GM19099 (cell line): ENCODE results near the gene CADM1.

Source experiments
- POLR2A ChIP-seq: IDR thresholded peaks from 3 replicates; pipeline ENCODE4 v1.6.1; 2011; ENCODE audit warnings: low read depth; ENCODE audit not compliant: insufficient read length; ENCODE audit errors: extremely low read depth

The CADM1 gene

GRCh38 chr11:115525531-115526006 lies 21.4 kb upstream of the CADM1 start:
- no peak for TF ChIP-seq POLR2A

DNA sequence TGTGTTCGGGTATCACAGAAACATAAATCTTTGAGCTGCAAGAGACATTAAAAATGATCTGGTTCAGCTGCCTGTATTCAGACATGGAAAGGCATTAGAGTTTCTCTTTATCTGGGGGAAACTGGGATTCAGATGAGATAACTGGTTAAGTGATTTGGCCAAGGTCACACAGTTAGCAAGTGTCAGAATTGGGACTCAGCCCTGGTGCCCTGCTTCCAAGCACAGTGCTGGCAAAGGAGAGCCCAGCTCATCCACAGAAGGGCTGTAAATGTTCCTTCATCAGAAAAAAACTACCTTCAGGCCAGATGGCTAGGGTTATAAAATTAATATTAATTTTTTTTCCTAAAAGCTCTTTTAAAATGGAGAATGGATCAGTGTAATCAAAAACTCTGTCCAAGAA lies 20.4 kb upstream of the CADM1 start:
- no peak for TF ChIP-seq POLR2A

DNA sequence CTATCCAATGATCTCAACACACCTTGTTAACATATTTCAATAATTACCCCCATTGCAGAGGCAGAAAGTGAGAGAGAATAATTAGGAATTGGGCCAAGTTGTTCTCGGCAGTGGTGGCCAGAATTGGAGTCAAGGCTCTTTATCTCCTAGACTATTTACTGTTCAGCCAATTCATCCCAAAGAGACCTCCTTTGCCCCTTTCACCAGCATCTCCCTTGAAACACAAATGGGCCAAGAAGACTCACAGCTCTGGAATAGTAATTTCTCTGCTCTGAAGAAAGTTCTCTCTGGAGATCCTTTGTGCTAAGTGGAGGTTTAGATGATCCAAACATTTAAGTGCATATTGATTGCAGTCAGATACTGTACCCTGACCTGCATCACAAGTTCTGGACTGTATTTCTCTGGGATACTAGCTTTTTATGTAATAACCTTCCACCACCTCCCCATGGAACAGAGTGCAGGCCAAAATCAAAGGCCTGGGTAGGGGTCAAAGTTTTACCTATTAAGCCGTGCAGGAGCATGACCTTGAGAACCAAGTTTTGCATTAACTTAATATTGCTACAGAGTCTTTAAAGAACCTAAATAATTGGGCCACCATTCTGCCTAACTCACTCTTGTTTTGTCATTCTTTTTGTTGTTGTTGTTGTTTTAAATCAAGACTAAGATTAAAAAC lies 19.6 kb upstream of the CADM1 start:
- TF ChIP-seq POLR2A: no peak

GRCh38 chr11:115522302-115522701 lies 18.1 kb upstream of the CADM1 start:
- no peak for TF ChIP-seq POLR2A

- no peak for TF ChIP-seq POLR2A
Observed at GRCh38 chr11:115521825-115522224, 17.6 kb upstream of the CADM1 start.

- TF ChIP-seq POLR2A: no peak
Observed at GRCh38 chr11:115518983-115519628, 14.9 kb upstream of the CADM1 start.

DNA sequence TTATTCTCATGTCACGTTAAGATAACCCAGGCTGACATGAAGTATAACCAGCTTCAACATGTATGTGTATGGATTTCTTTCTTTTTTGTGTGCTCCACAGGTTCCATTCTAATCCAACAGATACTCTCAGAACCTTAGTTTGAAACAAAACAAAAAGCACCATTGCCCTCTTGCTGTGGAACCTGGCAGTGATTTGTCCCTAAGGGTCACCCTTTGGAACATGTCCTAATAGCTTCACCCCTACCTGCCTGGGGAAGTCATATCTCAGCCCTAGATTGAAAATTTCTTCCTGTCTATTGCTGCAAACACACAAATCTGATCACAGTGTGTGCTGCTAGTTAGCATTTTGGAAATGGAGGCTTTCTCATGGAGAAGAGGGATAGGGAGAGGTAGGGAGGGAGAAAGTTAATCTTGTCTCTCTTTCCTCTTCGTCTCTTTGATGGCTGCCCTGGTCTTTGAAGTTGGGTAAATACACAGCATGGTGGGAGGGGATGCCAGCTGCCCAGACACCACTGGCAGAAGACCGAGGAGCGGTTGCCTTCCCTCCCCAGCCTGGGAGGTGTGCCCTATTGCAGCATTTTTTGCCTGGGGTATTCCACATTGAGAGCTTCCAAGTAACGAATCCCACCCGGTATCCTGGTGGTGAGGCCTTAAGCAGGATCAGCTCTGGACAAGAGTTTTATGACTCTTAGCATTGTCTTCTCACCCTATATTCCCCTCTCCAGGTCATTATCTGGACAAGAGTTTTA lies 11.6 kb upstream of the CADM1 start:
- no peak for TF ChIP-seq POLR2A

GRCh38 chr11:115506954-115507675 lies 2.9 kb upstream of the CADM1 start:
- TF ChIP-seq POLR2A: no peak

DNA sequence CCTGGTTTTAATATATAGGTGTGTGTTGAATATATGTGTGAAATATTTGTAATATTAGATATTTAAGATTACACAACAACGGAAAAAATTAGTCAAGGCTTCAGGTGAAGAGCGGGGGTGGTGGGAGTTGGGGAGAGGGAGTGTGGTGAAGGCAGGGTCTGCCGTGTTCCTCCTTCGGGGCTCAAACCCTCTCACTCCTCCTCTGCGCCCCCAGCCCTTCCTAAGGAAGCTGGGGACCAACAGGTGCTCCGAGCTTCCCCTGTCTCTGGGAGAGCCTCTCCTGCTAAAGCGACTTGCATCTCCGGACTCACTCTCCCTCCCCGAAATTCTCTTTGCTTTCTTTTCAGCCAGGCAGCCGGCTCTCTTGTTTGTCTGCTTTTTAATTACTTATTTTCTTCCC lies 960 bp upstream of the CADM1 start:
- no peak for TF ChIP-seq POLR2A

DNA sequence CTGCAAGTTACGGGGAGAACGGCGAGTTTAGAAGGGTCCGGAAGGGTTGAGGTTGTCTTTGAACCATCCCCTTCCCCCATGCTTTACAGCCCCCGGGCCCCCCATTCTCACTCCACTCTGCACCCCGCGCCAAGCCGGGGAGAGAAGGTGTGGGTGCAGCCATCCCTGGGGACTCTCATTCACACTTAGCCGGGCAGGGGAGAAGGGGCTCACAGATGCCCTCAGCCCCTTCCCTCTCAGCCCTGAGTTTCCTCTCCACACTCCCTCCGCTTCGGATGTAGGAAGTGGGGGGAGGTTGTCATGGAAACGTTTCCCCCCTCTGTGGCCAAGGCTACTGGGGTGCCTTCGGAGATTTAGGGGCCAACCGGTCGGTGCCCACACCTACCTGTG lies 334 bp downstream of the CADM1 start:
- TF ChIP-seq POLR2A: no peak

- TF ChIP-seq POLR2A: no peak
Observed at GRCh38 chr11:115503083-115503885, 931 bp downstream of the CADM1 start.

- TF ChIP-seq POLR2A: no peak
Observed at GRCh38 chr11:115502636-115503082, 1.6 kb downstream of the CADM1 start.

DNA sequence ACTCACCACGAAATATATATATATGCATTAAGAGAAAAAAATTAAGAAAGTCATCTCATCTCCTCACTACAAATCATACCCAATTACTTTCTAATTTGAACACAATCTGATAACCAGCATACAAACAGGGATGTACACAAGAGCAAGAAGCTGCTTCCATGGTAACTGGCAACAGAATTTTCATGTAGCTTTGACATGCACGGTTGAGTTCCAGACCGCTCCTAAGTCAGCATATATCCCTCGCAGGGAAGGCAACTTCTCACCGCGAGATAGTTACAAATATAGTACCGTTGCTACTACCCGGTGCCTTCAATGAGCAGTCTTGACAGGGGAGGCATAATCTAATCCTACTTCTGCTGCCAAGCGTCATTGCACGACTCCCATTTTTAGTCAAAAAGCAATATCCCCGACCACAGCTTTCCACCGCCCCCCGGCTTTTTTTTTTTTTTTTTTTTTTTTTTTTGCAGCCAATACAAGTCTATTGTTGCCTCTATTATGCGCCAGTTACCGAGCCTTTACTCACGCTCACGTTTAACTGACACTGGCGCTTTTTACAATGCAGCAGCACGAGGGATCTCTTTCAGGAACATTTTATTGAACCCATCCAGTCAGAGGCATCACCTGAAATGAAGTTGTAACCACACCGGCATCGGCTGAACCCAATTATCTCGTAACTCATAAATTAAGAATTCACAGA lies 2.2 kb downstream of the CADM1 start:
- TF ChIP-seq POLR2A: no peak

GRCh38 chr11:115501502-115501892 lies 2.7 kb downstream of the CADM1 start:
- TF ChIP-seq POLR2A: no peak
